OCI-M2 (cell line): ENCODE results near the gene FMNL3.
A peak's percentile ranks its signal among the peaks of the same experiment; 100 is the strongest.
"Not testable (repeated sequence)": the region's sequence is repeated elsewhere in the genome, so short reads cannot be mapped to it uniquely, and the experiment has no call there.

Experiments
- DNase-seq: peaks from one replicate; lab custom pipeline; 2025; ENCODE audit not compliant: unreplicated experiment; lab: John Stamatoyannopoulos, UW

The FMNL3 gene

GRCh38 chr12:49717800-49718199 is 10.6 kb upstream of the FMNL3 start:
- not testable (repeated sequence) for DNase-seq

DNA sequence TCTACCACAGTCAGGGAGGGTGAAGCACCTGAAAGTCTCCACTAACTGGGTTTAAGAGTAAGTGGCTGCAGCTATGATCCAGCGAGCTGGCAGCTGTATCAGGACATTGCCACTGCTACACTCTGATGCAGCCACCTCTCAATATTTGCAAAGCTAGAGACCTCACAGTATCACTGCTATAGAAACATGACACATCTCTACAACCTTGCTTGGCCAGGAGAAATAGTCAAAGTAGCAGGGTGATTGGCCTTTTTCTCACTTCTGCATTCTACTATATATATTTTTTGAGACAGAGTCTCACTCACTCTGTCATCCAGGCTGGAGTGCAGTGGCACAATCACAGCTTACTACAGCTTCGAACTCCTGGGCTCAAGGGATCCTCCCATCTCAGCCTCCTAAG is 9.3 kb upstream of the FMNL3 start:
- no peak for DNase-seq

DNA sequence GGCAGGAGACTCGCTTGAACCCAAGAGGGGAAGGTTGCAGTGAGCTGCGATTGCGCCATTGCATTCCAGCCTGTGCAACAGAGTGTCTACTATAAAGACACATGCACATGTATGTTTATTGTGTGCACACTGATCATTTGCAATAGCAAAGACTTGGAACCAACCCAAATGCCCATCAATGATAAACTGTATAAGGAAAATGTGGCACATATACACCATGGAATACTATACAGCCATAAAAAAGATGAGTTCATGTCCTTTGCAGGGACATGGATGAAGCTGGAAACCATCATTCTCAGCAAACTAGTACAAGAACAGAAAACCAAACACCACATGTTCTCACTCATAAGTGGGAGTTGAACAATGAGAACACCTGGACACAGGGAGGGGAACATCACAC is 6.7 kb upstream of the FMNL3 start:
- DNase-seq, result not testable (repeated sequence)

DNA sequence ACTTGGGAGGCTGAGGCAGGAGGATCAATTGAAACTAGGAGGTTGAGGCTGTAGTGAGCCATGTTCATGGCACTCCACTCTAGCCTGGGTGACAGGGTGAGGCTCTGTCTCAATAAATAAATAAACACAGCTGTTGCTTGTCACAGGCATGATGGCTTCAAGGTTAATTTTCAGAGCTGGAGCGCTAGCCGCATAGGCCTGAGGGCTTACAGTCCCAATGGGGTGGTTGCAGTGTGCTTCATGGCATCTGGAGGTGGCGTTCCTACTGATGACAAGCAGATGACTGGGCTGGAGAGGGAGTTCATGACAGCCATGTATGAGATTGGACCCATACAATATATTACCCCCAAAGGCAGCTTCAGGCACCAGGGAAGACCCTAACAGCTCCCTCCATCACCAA is 1.6 kb upstream of the FMNL3 start:
- no peak for DNase-seq

DNA sequence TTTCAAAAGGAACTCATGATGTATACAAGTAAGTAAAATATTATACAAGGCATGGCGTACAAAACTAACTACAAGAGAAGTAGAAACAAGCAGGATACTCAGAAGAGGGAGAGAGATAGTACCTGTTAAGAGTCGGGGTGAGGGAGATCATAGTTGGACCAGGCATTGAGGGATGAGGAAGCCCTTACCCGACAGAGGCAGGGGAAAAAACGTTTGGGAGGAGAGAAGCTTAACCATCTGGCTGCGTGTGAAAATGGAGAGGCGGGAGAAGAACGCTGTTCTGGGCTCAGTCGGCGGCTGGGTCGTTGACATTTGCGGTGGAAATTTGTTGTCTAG is 575 bp upstream of the FMNL3 start:
- DNase-seq, result no peak

GRCh38 chr12:49706351-49707127 is 666 bp downstream of the FMNL3 start:
- no peak for DNase-seq

- DNase-seq, result no peak
Observed at GRCh38 chr12:49705479-49706134, 1.6 kb downstream of the FMNL3 start.

DNA sequence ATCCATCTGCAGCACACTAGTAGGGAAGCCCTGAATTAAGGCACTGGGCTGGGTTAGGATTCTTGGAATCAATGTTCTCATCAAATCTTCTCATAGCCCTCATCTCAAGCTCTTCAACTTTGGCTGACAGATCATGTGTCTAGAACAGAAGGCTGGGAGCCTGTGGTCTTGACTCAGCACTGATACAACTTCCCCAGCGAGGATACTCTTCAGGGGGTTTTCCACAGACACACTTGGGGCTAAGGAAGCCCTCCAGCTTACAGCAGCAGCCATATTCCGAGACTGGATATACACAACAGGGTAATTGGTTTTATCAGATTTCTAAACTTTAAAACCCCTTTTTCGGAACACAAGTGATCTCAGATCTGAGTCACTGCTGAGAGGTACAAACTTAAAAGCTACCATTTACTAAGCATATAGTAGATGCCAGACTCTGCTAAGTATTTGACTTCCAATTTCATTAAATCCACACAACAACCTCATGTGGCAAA is 3.5 kb downstream of the FMNL3 start:
- no peak for DNase-seq

- no peak for DNase-seq
Observed at GRCh38 chr12:49702676-49703215, 4.5 kb downstream of the FMNL3 start.

DNA sequence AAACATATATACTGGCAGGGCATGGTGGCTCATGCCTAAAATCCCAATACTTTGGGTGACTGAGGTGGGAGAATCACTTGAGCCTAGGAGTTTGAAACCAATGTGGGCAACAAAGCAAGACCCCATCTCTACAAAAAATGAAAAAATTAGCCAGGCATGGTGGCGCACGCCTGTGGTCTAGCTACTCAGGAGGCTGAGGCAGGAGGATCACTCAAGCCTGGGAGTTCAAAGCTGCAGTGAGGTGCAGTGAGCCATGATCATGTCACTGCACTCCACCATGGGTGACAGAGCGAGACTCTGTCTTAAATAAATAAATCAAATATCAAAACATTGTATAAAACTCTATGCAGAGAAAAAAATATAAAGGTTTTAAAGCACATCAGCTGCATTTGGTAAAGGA is 5.2 kb downstream of the FMNL3 start:
- DNase-seq, result no peak

DNA sequence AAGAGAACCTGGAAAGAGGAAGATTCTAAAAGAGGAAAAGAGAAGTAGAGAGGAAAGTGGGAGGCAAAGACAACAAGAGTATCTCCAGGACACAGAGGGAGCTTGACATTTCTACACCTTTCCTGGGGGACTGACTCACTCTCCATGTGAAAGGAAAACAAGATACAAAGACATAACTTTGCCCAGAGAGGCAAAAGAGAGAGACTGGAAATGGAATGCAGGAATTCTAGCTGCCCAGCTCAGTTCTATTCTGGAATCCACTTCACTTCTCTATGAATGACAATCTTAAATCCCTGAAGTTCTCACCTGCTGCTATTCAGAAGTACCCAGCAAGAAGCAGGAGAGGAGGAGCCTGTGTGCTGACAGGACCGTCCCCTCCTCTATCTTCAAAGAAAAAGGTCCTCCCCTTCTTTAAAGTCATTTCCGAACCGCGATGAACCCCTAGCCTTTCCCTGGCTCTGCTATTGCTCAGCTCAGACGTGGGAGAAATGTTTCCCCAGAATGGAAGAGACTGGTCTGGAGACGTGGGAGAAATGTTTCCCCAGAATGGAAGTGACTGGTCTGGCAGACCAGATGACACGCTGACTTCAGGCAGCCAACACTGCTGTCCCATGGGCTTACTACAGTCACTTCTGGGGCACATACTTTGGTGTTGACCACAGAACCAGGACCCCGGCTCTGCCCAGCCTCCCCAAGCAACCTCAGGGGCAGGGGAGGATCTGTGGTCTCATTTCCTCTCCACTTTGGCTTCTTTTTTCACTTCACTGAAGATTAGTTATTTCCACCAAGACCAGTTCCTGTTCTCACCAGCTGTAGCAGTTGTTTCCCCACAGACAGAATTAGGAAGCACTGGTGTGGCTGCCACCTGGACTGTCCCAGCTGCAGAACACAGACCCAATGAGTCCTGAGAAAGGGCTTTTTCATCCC is 8.3 kb downstream of the FMNL3 start:
- DNase-seq, result peak; percentile 17

GRCh38 chr12:49697808-49698207 is 9.4 kb downstream of the FMNL3 start:
- DNase-seq, result no peak

DNA sequence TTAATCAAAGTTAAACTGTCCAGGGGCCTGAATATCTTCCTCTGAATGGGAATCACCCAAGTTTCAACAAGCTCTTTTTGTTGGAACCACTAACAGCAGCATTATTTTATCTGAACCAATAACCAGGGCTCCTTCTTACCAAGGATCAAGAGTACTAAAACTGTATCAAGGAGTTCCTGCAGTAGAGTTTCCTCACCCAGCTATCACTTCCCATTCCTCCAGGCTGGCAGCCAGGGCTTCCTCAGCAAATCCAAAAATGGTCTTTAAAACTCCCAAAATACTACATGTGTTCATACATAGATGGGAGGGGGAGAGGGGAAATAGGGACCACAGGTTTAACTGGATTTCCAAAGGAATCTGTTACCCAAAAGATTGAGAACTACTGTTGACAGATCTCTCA is 10.5 kb downstream of the FMNL3 start:
- no peak for DNase-seq

DNA sequence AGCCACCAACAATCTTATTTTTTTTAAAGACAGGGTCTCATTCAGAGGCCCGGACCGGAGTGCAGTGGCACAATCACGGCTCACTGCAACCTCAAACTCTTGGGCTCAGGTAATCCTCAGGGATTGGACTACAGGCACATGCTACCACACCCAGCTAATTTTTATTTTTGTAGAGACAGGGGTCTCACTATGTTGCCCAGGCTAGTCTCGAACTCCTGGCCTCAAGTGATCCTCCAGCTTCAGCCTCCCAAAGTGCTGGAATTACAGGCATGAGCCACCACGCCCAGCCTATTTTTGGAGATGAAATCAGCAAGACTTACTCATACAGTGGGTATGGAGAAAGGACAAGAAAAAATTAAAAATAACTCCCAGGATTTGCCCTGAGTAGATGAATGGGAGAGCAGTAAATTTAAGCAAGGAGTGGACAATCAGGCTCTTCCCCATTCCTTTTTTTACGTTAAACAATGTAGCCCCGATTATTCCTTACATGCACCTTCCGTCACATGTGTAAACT is 13.2 kb downstream of the FMNL3 start:
- DNase-seq, result no peak

DNA sequence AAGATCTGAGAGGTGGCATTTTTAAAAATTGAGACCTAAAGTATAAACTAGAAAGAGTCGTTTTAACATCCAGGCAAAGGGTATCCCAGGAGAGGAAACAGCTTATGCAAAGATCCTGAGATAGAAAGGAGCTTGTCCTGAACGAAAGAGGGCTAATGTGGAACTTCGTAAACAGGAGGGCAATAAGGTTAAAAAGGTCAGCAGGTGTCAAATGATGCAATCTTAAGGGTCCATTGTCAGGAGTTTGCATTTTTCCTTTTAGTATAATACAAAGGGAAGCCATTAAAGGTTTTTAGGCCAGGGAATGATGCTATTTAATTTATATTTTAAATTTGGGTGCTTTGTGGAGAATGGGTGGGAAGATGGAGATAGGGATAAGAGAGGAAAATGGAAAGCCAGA is 14.4 kb downstream of the FMNL3 start:
- no peak for DNase-seq

DNA sequence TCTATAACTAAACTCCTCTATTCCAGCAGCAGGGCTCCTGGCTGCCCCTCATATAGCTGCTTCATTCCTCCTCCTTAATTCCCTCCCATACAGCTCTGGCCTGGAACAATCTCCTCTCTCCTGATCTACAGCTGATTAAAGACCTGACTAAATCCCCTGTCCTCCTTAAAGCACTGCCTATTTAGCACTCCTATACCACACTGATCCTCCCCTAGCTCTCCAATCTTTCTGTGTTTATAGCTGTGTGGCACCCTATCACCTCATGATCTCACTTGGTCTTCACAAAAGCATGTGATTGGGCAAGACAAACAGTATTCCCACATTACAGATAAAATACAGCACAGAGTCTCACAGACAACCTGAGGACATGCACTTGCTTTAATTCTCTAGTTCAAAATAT is 17.4 kb downstream of the FMNL3 start:
- no peak for DNase-seq

DNA sequence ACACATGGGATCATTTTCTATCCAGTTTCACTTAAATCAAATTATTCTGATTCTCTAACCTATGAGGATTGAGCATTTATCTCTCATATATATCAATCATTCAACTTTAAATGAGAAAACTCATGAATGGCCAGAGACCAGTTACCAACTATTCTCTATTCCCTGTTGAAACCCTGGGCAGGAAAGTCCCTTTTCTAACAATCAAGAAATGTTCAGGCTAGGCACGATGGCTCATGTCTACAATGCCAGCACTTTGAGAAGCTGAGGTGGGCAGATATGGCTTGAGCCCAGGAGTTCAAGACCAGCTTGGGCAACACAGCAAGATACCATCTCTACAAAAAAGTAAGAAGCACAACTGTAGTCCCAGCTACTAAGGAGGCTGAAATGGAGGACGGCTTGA is 18.0 kb downstream of the FMNL3 start:
- no peak for DNase-seq

- DNase-seq, result no peak
Observed at GRCh38 chr12:49687941-49688340, 19.3 kb downstream of the FMNL3 start.

- no peak for DNase-seq
Observed at GRCh38 chr12:49684310-49684854, 22.8 kb downstream of the FMNL3 start.

GRCh38 chr12:49683599-49684309 is 23.5 kb downstream of the FMNL3 start:
- DNase-seq, result no peak
